Bronchial epithelial cell (primary cell): ENCODE data around the gene PTPRN2. TPM values are rescaled to one million over a fixed set of nuclear protein-coding genes. Genes with fewer than 3 reads are reported as not detected.
A peak's percentile ranks its signal among the peaks of the same experiment; 100 is the strongest.

Experiments used
- DNase-seq: peaks from one replicate; pipeline ENCODE4 v3.0.0-alpha.2; 2010; ENCODE audit warnings: low read depth
- FAIRE-seq: peaks from 2 replicates; lab custom pipeline; 2011; peaks lifted over from hg19 to GRCh38; lab: Jason Lieb, UNC
- H3K27me3 ChIP-seq: 2 replicates; pipeline ENCODE4 v1.5.1; 2011; ENCODE audit warnings: low read length; ENCODE audit not compliant: control insufficient read depth, insufficient read depth
- H3K36me3 ChIP-seq: 2 replicates; pipeline ENCODE4 v1.5.1; 2011; ENCODE audit warnings: low read length; ENCODE audit not compliant: control insufficient read depth, insufficient read depth
- H3K4me3 ChIP-seq: 2 replicates; pipeline ENCODE4 v1.5.1; 2011; ENCODE audit warnings: mild to moderate bottlenecking, low read depth, low read length, control low read depth
- total RNA-seq: library from RNA; depleted of rRNA; stranded (reverse); fragments of >200 nt; gene quantifications from 2 replicates; pipeline ENCODE4 v1.2.1, GENCODE V29; 2014
- TF ChIP-seq, protein P1 (sequence below): IDR thresholded peaks from 2 replicates; pipeline ENCODE4 v1.5.1; 2011; ENCODE audit warnings: mild to moderate bottlenecking, moderate library complexity, low read length, control low read depth, inconsistent platforms; ENCODE audit not compliant: insufficient read depth, severe bottlenecking

PTPRN2 gene
- total RNA-seq, 1 donor from 2014 or later, result 1.1 TPM

DNA sequence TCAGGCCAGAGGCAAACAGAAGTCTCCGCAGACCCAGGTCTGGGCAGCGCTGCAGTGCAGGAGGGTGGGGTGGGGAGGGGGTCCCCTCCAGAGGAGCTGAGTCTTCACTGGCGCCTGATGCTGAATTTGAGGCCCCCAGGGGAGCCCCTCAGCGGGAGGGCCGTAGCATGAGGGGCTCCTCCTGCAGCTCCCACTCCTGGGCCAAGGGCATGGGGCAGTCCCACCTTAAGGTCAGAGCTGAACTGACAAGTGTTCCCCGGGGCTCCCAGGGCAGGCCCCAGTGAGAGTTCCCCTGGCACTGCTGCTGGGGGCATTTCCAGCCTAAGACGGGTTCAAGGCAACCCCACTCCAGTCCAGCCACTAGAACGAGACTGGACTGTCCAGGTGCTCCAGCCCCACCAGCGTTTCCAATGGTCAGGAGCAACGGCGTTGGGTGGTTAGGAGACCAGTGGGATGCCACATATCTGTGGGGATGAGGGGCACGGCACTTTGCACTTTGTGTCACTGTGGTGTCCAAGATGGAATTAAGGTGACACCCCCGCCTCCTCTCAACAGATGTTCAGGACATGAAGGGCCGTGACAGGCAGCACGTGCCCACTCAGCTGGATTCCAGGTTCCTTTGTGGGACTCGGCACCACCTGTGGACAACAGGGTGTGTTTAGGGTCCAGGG, 139.1 kb downstream of the PTPRN2 start:
- no peak for DNase-seq
- FAIRE-seq, result peak; percentile 86
- Histone ChIP-seq H3K27me3 (no peaks in the 10 kb centered on the region), H3K4me3 (no peak overlapping the region), H3K36me3 (no peaks in the 10 kb centered on the region)
- TF ChIP-seq, protein P1, sequence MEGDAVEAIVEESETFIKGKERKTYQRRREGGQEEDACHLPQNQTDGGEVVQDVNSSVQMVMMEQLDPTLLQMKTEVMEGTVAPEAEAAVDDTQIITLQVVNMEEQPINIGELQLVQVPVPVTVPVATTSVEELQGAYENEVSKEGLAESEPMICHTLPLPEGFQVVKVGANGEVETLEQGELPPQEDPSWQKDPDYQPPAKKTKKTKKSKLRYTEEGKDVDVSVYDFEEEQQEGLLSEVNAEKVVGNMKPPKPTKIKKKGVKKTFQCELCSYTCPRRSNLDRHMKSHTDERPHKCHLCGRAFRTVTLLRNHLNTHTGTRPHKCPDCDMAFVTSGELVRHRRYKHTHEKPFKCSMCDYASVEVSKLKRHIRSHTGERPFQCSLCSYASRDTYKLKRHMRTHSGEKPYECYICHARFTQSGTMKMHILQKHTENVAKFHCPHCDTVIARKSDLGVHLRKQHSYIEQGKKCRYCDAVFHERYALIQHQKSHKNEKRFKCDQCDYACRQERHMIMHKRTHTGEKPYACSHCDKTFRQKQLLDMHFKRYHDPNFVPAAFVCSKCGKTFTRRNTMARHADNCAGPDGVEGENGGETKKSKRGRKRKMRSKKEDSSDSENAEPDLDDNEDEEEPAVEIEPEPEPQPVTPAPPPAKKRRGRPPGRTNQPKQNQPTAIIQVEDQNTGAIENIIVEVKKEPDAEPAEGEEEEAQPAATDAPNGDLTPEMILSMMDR, result no peak

DNA sequence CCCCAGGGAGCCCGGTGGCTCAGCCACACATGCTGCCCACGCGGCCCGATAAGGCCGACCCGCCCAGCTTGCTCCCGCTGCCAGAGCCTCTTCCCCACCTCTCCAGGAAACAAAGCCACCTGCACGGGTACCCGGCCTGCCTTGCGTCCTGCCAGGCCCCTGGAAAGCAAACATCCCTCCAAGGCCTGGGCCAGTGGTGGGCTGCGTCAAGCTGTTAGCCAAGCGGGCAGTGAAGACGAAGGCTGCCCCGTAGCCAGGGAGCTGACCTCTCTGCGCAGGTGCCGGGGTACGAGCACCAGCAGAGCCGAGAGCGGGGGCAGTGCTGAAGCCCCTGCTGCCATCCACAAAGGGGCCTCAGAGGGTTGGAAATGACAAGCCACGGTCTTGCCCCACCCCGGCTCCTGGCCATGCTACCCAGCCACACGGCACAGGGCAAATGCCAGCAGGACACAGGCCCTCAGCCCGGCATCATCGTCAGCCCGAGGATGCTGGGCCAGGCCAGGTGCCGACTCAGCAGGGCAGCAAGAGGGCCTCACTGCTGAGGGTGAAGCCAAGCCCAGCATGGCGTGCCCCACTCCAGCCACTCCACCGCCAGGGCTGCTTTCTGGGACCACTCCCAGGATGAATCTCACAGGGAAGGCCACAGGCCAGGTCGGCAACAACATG, 140.0 kb downstream of the PTPRN2 start:
- Histone ChIP-seq H3K27me3 (no peaks in the 10 kb centered on the region), H3K36me3 (no peaks in the 10 kb centered on the region), H3K4me3 (no peak overlapping the region)
- DNase-seq (no peak), FAIRE-seq (no peak)
- TF ChIP-seq, protein P1, result no peak

DNA sequence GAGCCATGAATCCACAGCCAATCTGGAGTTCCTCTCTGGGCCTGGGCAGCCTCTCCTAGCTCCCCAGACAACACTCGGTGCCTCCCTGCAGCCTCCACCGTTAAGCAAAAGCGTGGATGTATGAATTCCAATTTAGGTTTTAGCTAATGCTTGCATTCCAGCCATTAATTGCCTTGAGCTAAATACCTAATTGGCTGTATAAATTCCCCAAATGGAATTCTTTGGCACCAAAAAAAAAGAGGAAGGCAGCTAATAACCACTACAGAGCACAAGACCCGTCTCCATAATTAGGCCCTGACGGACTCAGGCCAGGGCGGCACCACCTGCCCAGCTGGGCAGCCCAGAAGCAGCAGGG, 140.5 kb downstream of the PTPRN2 start:
- Histone ChIP-seq H3K4me3 (no peak overlapping the region), H3K36me3 (no peaks in the 10 kb centered on the region), H3K27me3 (no peaks in the 10 kb centered on the region)
- no peak for DNase-seq
- no peak for FAIRE-seq
- TF ChIP-seq, protein P1, result no peak

DNA sequence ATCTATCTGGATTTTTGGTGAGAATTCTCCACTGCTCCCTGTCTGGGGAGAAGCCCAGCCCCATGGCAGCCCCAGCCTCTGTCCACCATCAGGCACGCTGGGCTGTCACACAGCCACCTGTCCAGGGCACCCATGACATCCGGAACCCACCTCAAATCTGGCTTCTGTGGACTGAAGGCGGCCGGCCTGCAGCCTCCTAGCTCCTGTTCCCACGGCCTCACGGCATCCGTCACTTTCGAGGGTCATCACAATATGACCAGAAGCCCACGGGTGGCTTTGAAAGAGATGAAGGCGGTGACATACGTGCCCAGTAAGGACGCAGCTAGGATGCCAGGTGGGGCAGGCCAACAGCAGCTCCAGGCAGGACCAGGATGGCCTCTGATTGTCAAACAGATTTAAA, 140.9 kb downstream of the PTPRN2 start:
- H3K27me3 ChIP-seq, result no peaks in the 10 kb centered on the region
- H3K36me3 ChIP-seq, result no peaks in the 10 kb centered on the region
- TF ChIP-seq, protein P1, result no peak
- H3K4me3 ChIP-seq, result no peak overlapping the region
- DNase-seq (no peak), FAIRE-seq (no peak)

DNA sequence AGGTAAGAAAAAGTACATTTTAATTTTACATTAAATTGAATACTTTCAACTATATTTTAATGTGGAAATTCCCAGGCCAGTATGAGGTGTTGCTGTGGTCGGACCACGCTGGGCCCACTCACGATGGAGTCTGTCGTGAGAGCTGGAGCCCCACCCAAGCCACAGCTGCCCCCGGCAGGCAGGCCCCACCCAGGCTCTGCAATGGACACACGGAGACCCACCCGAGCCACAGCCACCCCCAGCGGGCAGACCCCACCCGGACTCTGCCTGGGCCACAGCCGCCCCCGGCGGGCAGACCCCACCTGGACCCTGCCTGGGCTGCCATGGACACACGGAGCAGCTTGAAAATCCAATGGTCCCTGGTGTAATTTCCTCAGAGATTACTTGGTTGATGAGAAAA, 141.3 kb downstream of the PTPRN2 start:
- Histone ChIP-seq H3K27me3 (no peaks in the 10 kb centered on the region), H3K36me3 (no peaks in the 10 kb centered on the region), H3K4me3 (no peak overlapping the region)
- TF ChIP-seq, protein P1, result no peak
- FAIRE-seq, result no peak
- no peak for DNase-seq
